ENCODE measurements around the gene MAD2L1BP. TPM values are rescaled to one million over a fixed set of nuclear protein-coding genes. Genes with fewer than 3 reads are reported as not detected.

The MAD2L1BP gene
- total and polyA plus RNA-seq, 2 of the 13 experiments (the other 11 are each of a cell fraction or from before 2014, with no cell fraction given), result 54.2 to 55.5 TPM

DNA sequence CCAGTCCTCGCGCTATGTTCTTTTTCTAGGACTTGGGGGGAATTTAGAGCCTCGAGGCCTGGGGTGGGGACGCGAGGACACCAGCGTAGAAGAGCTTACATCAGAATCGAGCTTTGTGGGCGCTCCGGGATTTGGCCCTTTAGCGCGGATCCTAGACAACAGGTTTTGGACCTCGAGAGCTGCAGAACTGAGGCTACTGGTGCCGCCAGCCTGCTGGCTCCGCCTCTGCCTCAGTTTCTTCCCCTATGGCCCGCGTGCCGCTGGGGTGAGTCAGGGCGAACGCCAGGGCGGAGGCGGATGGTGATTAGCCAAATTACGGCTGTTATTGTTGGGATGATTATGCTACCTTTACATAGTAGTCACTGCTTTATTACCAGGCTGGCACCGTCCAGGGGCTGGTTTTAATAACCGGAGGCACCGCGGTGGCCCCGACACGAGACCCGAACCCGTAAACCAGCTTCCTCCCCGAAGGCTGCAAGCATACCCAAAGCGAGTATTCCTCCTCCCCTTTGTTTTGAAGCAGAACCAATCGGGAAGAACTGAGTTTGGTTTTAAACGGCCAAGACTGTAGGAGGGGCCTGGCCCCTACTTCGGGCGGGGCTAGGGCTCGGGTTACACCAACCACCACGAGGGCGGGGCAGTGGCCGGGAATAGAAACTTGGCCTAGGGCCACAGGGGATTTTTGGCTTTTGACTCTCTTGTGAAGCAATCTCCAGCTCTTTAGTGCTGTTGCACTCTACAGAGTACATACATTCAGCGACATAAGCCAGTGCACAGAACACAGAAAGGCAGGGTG lies 5.9 kb upstream of the MAD2L1BP start (continued):
- TF ChIP-seq, protein P1, sequence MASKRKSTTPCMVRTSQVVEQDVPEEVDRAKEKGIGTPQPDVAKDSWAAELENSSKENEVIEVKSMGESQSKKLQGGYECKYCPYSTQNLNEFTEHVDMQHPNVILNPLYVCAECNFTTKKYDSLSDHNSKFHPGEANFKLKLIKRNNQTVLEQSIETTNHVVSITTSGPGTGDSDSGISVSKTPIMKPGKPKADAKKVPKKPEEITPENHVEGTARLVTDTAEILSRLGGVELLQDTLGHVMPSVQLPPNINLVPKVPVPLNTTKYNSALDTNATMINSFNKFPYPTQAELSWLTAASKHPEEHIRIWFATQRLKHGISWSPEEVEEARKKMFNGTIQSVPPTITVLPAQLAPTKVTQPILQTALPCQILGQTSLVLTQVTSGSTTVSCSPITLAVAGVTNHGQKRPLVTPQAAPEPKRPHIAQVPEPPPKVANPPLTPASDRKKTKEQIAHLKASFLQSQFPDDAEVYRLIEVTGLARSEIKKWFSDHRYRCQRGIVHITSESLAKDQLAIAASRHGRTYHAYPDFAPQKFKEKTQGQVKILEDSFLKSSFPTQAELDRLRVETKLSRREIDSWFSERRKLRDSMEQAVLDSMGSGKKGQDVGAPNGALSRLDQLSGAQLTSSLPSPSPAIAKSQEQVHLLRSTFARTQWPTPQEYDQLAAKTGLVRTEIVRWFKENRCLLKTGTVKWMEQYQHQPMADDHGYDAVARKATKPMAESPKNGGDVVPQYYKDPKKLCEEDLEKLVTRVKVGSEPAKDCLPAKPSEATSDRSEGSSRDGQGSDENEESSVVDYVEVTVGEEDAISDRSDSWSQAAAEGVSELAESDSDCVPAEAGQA (IDR thresholded peaks at IDR 0.05; ENCODE audit: low read depth), result no peak
- TF ChIP-seq, protein P1 (CRISPR knock-in tag; IDR thresholded peaks at IDR 0.05; ENCODE audit: borderline replicate concordance), result 0 out of 2 replicates have a peak, but pooled peaks have one; percentile 76
- TF ChIP-seq HNRNPK (IDR thresholded peaks at IDR 0.05; ENCODE audit: low read depth, low read length, poor library complexity, severe bottlenecking) (no peak), KMT2A (CRISPR knock-in tag; IDR thresholded peaks at IDR 0.05) (no peak), ZNF563 (CRISPR knock-in tag; IDR thresholded peaks at IDR 0.05) (peak; percentile 54; the same call in 1 of the 2 replicates), NR2C2 (CRISPR knock-in tag; IDR thresholded peaks at IDR 0.05; ENCODE audit: borderline replicate concordance) (no peak), ZNF44 (CRISPR knock-in tag; IDR thresholded peaks at IDR 0.05) (0 out of 2 replicates have a peak, but pooled peaks have one; percentile 65), ZNF598 (CRISPR knock-in tag; IDR thresholded peaks at IDR 0.05; ENCODE audit: borderline replicate concordance) (peak; percentile 32; the same call in 1 of the 2 replicates), ZZZ3 (CRISPR knock-in tag; IDR thresholded peaks at IDR 0.05; ENCODE audit: borderline replicate concordance) (0 out of 2 replicates have a peak, but pooled peaks have one; percentile 6), MIER2 (CRISPR knock-in tag; IDR thresholded peaks at IDR 0.05) (peak; percentile 24; the same call in 1 of the 2 replicates), ZBTB21 (CRISPR knock-in tag; IDR thresholded peaks at IDR 0.05) (peak; percentile 10; the same call in 1 of the 2 replicates), KLF9 (CRISPR knock-in tag; IDR thresholded peaks at IDR 0.05; ENCODE audit: low read depth) (peak; percentile 47; the same call in 1 of the 2 replicates), ZNF224 (CRISPR knock-in tag; IDR thresholded peaks at IDR 0.05) (no peak), CC2D1A (CRISPR knock-in tag; IDR thresholded peaks at IDR 0.05) (no peak), CENPX (CRISPR knock-in tag; IDR thresholded peaks at IDR 0.05) (no peak), SSRP1 (CRISPR knock-in tag; IDR thresholded peaks at IDR 0.05) (0 out of 2 replicates have a peak, but pooled peaks have one; percentile 56), ZNF431 (CRISPR knock-in tag; IDR thresholded peaks at IDR 0.05; ENCODE audit: borderline replicate concordance, low read depth) (peak; percentile 19; the same call in 1 of the 2 replicates), RFXAP (CRISPR knock-in tag; IDR thresholded peaks at IDR 0.05; ENCODE audit: borderline replicate concordance) (peak; percentile 56; the same call in 1 of the 2 replicates)
- TF ChIP-seq, protein P2, sequence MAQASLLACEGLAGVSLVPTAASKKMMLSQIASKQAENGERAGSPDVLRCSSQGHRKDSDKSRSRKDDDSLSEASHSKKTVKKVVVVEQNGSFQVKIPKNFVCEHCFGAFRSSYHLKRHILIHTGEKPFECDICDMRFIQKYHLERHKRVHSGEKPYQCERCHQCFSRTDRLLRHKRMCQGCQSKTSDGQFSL (CRISPR knock-in tag; IDR thresholded peaks at IDR 0.05), result peak; percentile 60
- TF ChIP-seq, protein P3, sequence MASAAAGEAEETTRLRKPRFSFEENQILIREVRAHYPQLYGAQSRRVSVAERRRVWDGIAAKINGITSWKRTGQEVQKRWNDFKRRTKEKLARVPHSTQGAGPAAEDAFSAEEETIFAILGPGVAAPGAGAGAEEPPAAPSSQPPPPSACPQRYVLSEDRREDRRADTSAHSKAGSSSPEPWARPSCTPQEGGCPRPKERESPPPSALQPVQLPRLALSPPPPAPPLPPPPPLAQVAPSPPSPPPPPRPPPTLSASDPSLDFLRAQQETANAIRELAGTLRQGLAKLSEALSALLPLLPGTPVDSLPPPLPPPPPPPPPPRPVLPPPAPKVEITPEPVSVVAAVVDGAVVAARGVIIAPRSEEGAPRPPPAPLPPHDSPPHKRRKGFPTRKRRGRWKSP (CRISPR knock-in tag; IDR thresholded peaks at IDR 0.05), result no peak; the same call in none of the 2 replicates
- TF ChIP-seq, protein P4, sequence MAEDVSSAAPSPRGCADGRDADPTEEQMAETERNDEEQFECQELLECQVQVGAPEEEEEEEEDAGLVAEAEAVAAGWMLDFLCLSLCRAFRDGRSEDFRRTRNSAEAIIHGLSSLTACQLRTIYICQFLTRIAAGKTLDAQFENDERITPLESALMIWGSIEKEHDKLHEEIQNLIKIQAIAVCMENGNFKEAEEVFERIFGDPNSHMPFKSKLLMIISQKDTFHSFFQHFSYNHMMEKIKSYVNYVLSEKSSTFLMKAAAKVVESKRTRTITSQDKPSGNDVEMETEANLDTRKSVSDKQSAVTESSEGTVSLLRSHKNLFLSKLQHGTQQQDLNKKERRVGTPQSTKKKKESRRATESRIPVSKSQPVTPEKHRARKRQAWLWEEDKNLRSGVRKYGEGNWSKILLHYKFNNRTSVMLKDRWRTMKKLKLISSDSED (CRISPR knock-in tag; IDR thresholded peaks at IDR 0.05), result no peak
